HG03354 (cell line): Measurements from ENCODE around the gene PPP2R2C.

Source experiments
- ATAC-seq: cut with Tn5 transposase; IDR thresholded peaks from one replicate; pipeline ENCODE4 v1.9.1; 2021; ENCODE audit warnings: mild to moderate bottlenecking; ENCODE audit not compliant: unreplicated experiment, poor library complexity, severe bottlenecking

Gene PPP2R2C

GRCh38 chr4:6495296-6495590 is 22.8 kb upstream of the PPP2R2C start:
- ATAC-seq: no peak

DNA sequence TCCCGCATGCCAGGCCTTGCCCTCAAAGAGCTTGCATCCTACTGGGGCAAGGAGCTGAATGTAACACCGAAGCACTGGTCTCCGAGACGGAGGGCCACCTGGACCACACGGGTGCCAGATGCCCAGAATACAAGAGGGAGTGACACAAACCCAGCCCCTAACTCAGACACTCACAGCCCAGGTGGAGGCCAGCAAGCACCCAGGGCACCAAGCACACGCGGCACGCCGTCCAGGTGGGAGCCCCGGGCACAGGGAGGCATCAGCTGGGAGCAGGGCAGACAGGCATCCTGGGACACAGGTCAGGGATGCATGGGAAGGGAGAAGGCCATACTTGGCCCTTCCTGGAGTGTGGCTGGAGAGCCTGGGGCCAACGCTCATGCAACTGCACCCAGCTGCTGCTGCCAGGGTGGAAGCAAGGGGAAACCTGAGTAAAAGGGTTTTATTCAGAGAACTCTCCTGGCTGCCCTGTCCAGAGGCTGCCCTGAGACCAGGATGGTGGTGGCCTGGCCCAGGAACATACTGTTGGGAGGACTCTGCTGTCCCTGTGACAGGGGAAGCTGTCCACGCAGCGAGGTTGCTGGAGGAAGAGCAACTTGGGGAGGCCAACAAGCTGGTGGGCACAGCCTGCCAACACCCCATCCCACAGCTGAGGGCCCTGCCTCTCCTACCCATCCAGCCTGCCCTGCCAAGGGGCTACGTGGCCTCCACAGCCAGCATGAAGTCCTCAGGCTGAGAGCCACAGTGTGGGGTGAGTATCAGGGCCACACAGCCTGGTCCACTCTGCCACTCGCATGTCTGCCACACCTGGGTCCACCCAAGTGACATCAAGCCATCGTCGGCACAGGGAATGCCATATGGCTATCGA is 22.2 kb upstream of the PPP2R2C start:
- no peak for ATAC-seq

DNA sequence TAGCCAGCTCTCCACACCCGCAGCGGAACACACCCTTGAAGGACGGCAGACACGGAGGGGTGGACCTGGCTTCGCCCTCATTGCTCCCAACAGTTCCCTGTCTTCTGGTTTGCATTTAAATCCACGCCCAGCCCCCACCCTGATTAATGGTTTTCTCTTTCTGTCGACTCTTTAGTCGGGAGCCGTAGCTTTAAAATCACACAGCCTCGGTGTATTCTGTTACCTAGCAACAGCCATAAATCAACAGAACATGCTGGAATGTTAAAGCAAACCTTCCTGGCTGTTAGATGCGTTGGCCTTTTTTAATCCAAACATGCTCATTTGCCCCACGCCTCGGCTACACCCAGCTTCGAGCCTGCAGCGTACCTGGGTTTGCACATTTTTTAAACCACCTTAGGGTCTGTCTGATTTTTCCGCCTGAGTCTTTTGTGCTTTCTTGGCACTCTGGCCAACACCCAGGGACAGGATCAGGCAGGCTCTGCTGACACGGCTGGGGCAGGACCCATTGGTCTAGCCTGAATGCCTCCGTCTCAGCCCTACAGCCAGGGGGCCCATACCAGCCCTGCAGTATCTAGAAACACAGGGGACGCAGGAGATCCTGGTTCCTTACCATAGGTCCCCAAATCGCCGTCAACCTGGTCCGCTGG is 21.4 kb upstream of the PPP2R2C start:
- ATAC-seq: no peak

GRCh38 chr4:6492861-6493657 is 20.6 kb upstream of the PPP2R2C start:
- ATAC-seq: no peak

DNA sequence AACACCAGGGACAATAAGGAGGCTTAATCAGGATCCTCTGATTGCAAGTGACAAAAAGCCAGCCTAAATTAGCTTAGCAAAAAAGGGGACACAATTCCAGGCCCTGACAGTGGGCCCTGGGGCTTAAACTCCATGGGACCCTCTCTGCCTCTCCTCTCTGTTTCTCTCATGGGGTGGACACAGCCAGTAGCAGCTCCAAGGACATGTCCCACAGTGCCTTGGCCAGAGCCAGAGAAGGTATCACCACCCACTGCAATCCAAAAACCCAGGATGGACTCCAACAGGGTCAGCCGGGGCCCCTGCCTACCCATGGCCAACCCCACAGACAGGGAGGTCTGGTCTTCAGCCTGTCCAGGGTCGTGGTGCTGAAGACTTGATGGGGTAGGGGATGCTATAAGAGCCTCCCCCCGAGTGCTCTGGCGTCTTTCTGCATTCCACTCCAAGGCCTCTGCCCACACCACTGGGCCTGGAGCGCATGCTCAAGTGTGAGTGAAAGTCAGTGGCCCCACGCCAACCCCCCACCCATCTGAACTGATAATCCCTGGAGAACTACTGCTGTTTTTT is 19.7 kb upstream of the PPP2R2C start:
- ATAC-seq: no peak

DNA sequence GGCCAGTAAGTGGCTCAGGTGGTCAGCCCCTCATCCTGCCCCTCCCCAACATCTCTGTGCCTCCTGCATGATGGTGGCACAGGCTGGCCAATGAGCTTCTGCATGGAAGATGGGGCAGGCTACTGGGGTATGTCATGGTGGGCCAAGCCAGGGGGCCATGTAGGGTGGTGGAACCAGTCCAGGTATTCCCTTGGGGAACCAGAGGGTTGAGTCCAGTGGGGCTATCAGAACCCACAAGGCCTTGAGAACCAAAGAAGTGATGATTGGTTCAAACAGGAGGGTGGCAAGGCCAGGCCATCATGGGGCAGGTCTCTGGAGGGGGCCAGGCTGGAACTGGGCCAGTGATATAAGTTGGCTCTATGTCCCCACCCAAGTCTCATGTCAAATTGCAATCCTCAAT is 18.8 kb upstream of the PPP2R2C start:
- ATAC-seq: no peak

DNA sequence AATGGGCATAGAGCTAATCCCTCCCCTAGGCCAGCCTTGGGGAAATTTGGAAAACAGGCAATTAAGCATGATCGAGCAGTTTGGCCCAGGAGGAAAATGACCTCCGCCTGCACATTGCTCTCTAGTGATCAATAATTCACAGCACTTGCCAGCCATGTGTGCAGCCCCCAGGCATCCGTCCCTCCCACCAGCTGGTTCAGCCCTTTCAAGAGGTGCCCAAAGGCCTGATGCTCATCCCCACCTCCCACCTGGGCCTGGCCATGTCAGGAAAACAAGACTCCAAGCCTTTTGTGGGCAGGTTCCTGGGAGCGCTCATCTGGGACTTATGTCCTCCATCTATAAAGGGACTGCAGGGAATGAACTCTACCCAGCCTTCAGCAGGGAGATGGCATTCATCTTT is 17.5 kb upstream of the PPP2R2C start:
- ATAC-seq: no peak

GRCh38 chr4:6487466-6487865 is 15.1 kb upstream of the PPP2R2C start:
- no peak for ATAC-seq

- ATAC-seq: no peak
Measured at GRCh38 chr4:6480534-6481088, 8.2 kb upstream of the PPP2R2C start.

- no peak for ATAC-seq
Measured at GRCh38 chr4:6478546-6479220, 6.3 kb upstream of the PPP2R2C start.

DNA sequence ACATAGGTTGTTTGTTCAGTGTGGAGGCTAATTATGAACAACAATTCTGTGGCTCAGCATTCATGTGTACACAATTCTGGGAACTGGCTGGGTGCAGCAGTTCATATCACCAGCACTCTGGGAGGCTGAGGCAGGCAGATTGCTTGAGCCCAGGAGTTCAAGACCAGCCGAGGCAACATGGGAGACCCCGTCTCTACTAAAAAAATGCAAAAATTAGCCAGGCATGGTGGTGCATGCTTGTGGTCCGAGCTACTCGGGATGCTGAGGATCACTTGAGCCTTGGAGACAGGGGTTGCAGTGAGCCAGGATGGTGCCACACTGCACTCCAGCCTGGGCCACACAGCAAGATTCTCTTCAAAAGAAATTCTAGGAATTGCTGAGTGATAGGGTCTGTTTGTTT is 4.5 kb upstream of the PPP2R2C start:
- no peak for ATAC-seq

- no peak for ATAC-seq
Measured at GRCh38 chr4:6475492-6476020, 3.1 kb upstream of the PPP2R2C start.

- no peak for ATAC-seq
Measured at GRCh38 chr4:6474705-6475457, 2.5 kb upstream of the PPP2R2C start.

DNA sequence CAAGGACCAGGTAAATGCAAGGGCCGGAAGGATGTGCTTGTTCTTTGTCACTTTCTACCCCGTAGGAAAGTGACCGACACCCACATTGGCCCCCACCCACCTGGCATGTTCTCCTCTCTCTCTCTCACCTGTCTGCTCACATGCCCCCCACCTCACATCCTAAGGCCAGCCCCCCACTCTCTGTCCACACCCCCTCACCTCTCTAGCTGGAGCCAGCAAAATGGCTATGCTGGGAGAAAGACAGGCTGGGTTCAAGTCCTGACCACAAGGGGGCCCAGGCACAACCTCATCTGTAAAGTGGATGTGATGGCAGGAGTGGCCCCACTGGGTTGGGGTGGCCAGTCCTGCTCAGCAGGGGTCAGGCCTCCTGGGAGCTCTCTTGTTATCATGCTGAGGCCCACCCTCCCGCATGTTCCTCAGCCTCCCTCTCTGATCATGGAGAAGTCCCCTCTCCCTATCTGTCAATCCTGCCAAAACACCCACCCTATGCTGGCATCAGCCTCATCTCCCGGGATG is 1.7 kb upstream of the PPP2R2C start:
- no peak for ATAC-seq

DNA sequence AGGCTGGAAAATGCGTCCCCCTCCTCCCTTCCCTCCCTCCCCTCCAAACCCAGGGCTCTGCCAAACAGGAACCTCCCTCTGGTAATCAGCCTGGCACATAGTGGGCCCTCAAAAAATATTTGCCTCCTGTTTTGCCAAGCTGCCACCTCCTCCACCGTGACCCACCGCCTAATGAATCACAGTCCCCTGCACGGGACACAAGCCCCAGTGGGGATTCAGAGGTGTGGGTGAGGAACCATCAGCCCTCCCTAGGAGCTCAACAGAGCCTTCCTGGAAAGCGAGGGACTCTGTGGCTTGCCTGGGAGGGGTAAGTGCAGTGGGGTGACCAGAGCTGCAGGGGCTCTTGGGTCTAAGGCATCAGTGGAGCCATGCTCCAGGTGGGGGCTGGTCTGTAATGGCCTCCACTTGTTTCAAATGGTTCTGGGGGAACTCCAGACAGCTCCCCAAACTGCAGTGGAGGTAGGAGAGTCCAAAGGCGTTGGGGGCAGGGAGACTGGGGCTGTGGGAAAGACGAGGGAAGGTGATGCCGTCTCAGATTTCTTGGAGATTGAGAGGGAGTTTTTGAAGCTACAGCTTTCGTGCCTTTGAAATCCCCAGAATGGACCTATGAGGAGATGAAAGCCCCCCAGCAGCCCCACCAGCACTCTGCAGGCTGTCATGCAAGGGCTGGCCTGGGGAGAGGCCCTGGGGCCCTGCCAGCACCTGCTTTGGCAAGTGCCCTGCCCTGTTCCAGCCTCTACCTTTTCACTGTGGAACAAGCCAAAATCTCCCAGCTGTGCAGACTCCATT is 1.0 kb upstream of the PPP2R2C start:
- ATAC-seq: no peak

- no peak for ATAC-seq
Measured at GRCh38 chr4:6472008-6472386, 417 bp downstream of the PPP2R2C start.

DNA sequence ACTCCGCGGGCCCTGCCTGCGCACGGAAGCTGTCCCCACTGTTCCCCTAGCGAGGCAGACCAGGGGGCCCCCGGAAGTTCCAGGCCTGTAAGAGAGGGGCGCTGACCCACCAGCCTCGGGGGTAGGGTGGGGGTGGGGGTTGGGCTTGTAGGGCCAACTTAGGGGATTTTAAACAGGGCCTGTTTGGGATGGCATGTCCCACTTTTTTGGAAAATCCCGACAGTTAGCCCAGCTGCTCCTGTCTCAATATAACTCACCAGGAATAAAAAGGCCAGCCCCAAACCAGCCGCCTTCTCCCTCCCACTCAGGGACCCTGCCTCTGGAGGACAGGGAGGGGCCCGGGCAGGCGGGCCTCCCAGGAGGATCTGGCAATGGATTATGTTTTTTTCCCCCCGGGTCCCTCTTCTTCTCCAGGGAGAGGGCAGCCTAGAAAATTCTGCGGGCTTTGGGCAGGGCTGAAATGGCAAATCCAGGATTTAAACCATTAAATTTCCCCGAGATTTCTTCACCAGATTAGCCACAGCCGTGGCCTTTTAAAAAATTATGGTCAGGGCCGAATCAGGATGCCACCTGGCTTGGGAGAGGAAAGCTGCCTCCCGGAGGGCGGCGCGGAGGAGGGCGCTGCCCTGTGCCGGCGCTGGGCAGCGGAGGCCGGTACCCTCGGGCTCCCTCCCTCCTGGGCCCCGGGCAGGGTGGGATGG is 957 bp downstream of the PPP2R2C start:
- ATAC-seq: no peak
